Osteocyte (in vitro differentiated cells): Measurements from ENCODE around the gene DNAH1. TPM values are rescaled to one million over a fixed set of nuclear protein-coding genes. Genes with fewer than 3 reads are reported as not detected.

ENCODE experiments used
- DNase-seq: peaks from one replicate; pipeline ENCODE4 v3.0.0; 2021; ENCODE audit warnings: mixed read lengths; ENCODE audit not compliant: unreplicated experiment; ENCODE audit errors: extremely low spot score
- H3K27ac Mint-ChIP-seq: one replicate; pipeline ENCODE4 v1.8.0; 2021; ENCODE audit warnings: mild to moderate bottlenecking, mixed read lengths; ENCODE audit not compliant: unreplicated experiment
- H3K27me3 Mint-ChIP-seq: one replicate; pipeline ENCODE4 v1.8.0; 2021; ENCODE audit warnings: mixed read lengths; ENCODE audit not compliant: unreplicated experiment
- H3K36me3 Mint-ChIP-seq: one replicate; pipeline ENCODE4 v1.8.0; 2021; ENCODE audit warnings: mixed read lengths; ENCODE audit not compliant: unreplicated experiment
- H3K4me1 Mint-ChIP-seq: one replicate; pipeline ENCODE4 v1.8.0; 2021; ENCODE audit warnings: mixed read lengths; ENCODE audit not compliant: unreplicated experiment
- H3K4me3 Mint-ChIP-seq: one replicate; pipeline ENCODE4 v1.8.0; 2021; ENCODE audit warnings: mild to moderate bottlenecking, moderate library complexity, mixed read lengths; ENCODE audit not compliant: unreplicated experiment
- H3K9me3 Mint-ChIP-seq: one replicate; pipeline ENCODE4 v1.8.0; 2021; ENCODE audit warnings: mixed read lengths; ENCODE audit not compliant: unreplicated experiment
- CTCF ChIP-seq: fragments of 200-600 bp; sonication (generic); IDR thresholded peaks from 2 replicates; pipeline ENCODE4 v1.5.0; 2021; ENCODE audit warnings: antibody characterized with exemption, mild to moderate bottlenecking, moderate library complexity
- total RNA-seq: library from RNA; stranded (reverse); gene quantifications from 2 replicates; pipeline ENCODE4 v1.2.1, GENCODE V29; 2021

The DNAH1 gene
- total RNA-seq, 1 donor from 2014 or later = 9.7 TPM

- Mint-ChIP-seq H3K4me3 (no peak overlapping the region), H3K9me3 (no peaks in the 10 kb centered on the region), H3K27ac (no peak overlapping the region), H3K27me3 (no peaks in the 10 kb centered on the region), H3K36me3 (no peaks in the 10 kb centered on the region), H3K4me1 (no peaks in the 10 kb centered on the region)
- no peak for TF ChIP-seq CTCF
- DNase-seq = no peak
Observed at GRCh38 chr3:52326976-52327375, 10.9 kb downstream of the DNAH1 start.

- Mint-ChIP-seq H3K4me3 (no peak overlapping the region), H3K27me3 (no peaks in the 10 kb centered on the region), H3K36me3 (no peaks in the 10 kb centered on the region), H3K4me1 (no peaks in the 10 kb centered on the region), H3K27ac (no peak overlapping the region), H3K9me3 (no peaks in the 10 kb centered on the region)
- DNase-seq = no peak
- no peak for TF ChIP-seq CTCF
Observed at GRCh38 chr3:52327486-52328290, 11.6 kb downstream of the DNAH1 start.

- no peak for TF ChIP-seq CTCF
- Mint-ChIP-seq H3K9me3 (no peaks in the 10 kb centered on the region), H3K27ac (no peak overlapping the region), H3K4me1 (no peaks in the 10 kb centered on the region), H3K27me3 (no peaks in the 10 kb centered on the region), H3K36me3 (no peaks in the 10 kb centered on the region), H3K4me3 (no peak overlapping the region)
- no peak for DNase-seq
Observed at GRCh38 chr3:52328536-52329080, 12.5 kb downstream of the DNAH1 start.

- Mint-ChIP-seq H3K4me3 (no peak overlapping the region), H3K9me3 (no peaks in the 10 kb centered on the region), H3K36me3 (no peaks in the 10 kb centered on the region), H3K27me3 (no peaks in the 10 kb centered on the region), H3K27ac (no peak overlapping the region), H3K4me1 (no peaks in the 10 kb centered on the region)
- TF ChIP-seq CTCF = no peak
- no peak for DNase-seq
Observed at GRCh38 chr3:52330194-52330805, 14.2 kb downstream of the DNAH1 start.

- H3K36me3 Mint-ChIP-seq = no peaks in the 10 kb centered on the region
- no peak overlapping the region for H3K4me3 Mint-ChIP-seq
- H3K27ac Mint-ChIP-seq = no peak overlapping the region
- H3K27me3 Mint-ChIP-seq = no peaks in the 10 kb centered on the region
- no peak for DNase-seq
- no peaks in the 10 kb centered on the region for H3K9me3 Mint-ChIP-seq
- no peak for TF ChIP-seq CTCF
- H3K4me1 Mint-ChIP-seq = no peaks in the 10 kb centered on the region
Observed at GRCh38 chr3:52331091-52331490, 15.0 kb downstream of the DNAH1 start.
